Right renal pelvis (tissue), 4 donors: ENCODE data around the gene STARD9. TPM values are rescaled to one million over a fixed set of nuclear protein-coding genes. Genes with fewer than 3 reads are reported as not detected.

Source experiments
- DNase-seq, 4 donors: peaks; one replicate each; pipeline ENCODE4 v3.0.0-alpha.2; 2013; ENCODE audit warnings: low read depth in 4 of 4, low spot score in 3 of 4, missing footprints in 1 of 4
- polyA plus RNA-seq, 4 donors: library from polyadenylated mRNA; unstranded; fragments of 120-200 nt; gene quantifications; one replicate each; pipeline ENCODE4 v1.2.1, GENCODE V29; 2013; ENCODE audit not compliant: insufficient read length in 4 of 4

The STARD9 gene
- polyA plus RNA-seq, 4 donors = 8.0 to 10.2 (median 8.4) TPM

- no peak for DNase-seq
Measured at GRCh38 chr15:42691770-42692169, 116.4 kb downstream of the STARD9 start.

- no peak for DNase-seq
Measured at GRCh38 chr15:42692536-42692935, 117.1 kb downstream of the STARD9 start.

GRCh38 chr15:42692997-42693396, 117.6 kb downstream of the STARD9 start:
- no peak for DNase-seq

- DNase-seq = no peak
Measured at GRCh38 chr15:42693496-42693895, 118.1 kb downstream of the STARD9 start.

GRCh38 chr15:42693942-42694341, 118.5 kb downstream of the STARD9 start:
- DNase-seq = no peak

- DNase-seq = no peak
Measured at GRCh38 chr15:42694398-42694797, 119.0 kb downstream of the STARD9 start.

- no peak for DNase-seq
Measured at GRCh38 chr15:42695527-42696071, 120.2 kb downstream of the STARD9 start.

- no peak for DNase-seq
Measured at GRCh38 chr15:42696626-42697025, 121.2 kb downstream of the STARD9 start.

- DNase-seq = peak; percentile 37 to 49 (median 46)
Measured at GRCh38 chr15:42704492-42704926, 129.1 kb downstream of the STARD9 start.

- DNase-seq = no peak
Measured at GRCh38 chr15:42705336-42705735, 129.9 kb downstream of the STARD9 start.

GRCh38 chr15:42707068-42707467, 131.7 kb downstream of the STARD9 start:
- no peak for DNase-seq

GRCh38 chr15:42707873-42708544, 132.6 kb downstream of the STARD9 start:
- DNase-seq = no peak

GRCh38 chr15:42710662-42711061, 135.3 kb downstream of the STARD9 start:
- DNase-seq = no peak

- no peak for DNase-seq
Measured at GRCh38 chr15:42711746-42712145, 136.3 kb downstream of the STARD9 start.

GRCh38 chr15:42712584-42712983, 137.2 kb downstream of the STARD9 start:
- no peak for DNase-seq

GRCh38 chr15:42716125-42716524, 140.7 kb downstream of the STARD9 start:
- DNase-seq = no peak

GRCh38 chr15:42716626-42717025, 141.2 kb downstream of the STARD9 start:
- DNase-seq = no peak

GRCh38 chr15:42719043-42719442, 143.6 kb downstream of the STARD9 start:
- DNase-seq = no peak

GRCh38 chr15:42720071-42720470, 144.7 kb downstream of the STARD9 start:
- DNase-seq = no peak

- DNase-seq = no peak
Measured at GRCh38 chr15:42721016-42721415, 145.6 kb downstream of the STARD9 start.

- DNase-seq = no peak
Measured at GRCh38 chr15:42721916-42722315, 146.5 kb downstream of the STARD9 start.

- no peak for DNase-seq
Measured at GRCh38 chr15:42723068-42723467, 147.7 kb downstream of the STARD9 start.

GRCh38 chr15:42724276-42724675, 148.9 kb downstream of the STARD9 start:
- DNase-seq = no peak
